Endothelial cell of umbilical vein (primary cell): ENCODE measurements around the gene DND1. TPM values are rescaled to one million over a fixed set of nuclear protein-coding genes. Genes with fewer than 3 reads are reported as not detected.

Experiments
- BruUV-seq: library from RNA; stranded (reverse); fragments of 400-500 nt; replicated peaks from 2 replicates; lab custom pipeline; 2021; lab: Mats Ljungman, UMichigan
- CTCF ChIA-PET: fragments of 300-600, 350-600 bp; sonication (Branson Sonifier 250); formaldehyde crosslinking; loops from one replicate; lab custom pipeline; 2021; ENCODE audit warnings: antibody characterized with exemption, inconsistent platforms; lab: Charles Lee
- POLR2A ChIA-PET: fragments of 300-600, 350-600 bp; sonication (Branson Sonifier 250); formaldehyde crosslinking; loops from one replicate; lab custom pipeline; 2021; ENCODE audit warnings: antibody characterized with exemption, inconsistent platforms; lab: Charles Lee
- DNase-seq: peaks from one replicate; pipeline ENCODE4 v3.0.0-alpha.2; 2011; ENCODE audit warnings: low read depth, low spot score
- FAIRE-seq: peaks from 2 replicates; lab custom pipeline; 2011; peaks lifted over from hg19 to GRCh38; lab: Jason Lieb, UNC
- H2AFZ ChIP-seq: 2 replicates; pipeline ENCODE4 v1.6.0; 2012; ENCODE audit warnings: low read depth, low read length, control low read depth, inconsistent platforms
- H3K27ac ChIP-seq: 2 replicates; pipeline ENCODE4 v1.5.1; 2011; ENCODE audit warnings: low read depth, mild to moderate bottlenecking, control low read depth, low read length, moderate library complexity; ENCODE audit not compliant: insufficient read depth
- H3K27me3 ChIP-seq, 2 experiments: 2 replicates each; pipeline versions ENCODE4 v1.6.0 to v1.6.1; 2011; ENCODE audit warnings: low read length in 2 of 2, mixed read lengths in 1 of 2; ENCODE audit not compliant: control insufficient read depth in 2 of 2, insufficient read depth in 2 of 2
- H3K36me3 ChIP-seq, 2 experiments: 2 replicates in 1 of 2; 3 replicates in 1 of 2; pipeline ENCODE4 v1.5.1; 2011; ENCODE audit warnings: low read length in 2 of 2, mild to moderate bottlenecking in 1 of 2, moderate library complexity in 1 of 2; ENCODE audit not compliant: control insufficient read depth in 2 of 2, insufficient read depth in 2 of 2; ENCODE audit errors: extremely low read depth in 1 of 2
- H3K4me1 ChIP-seq: 3 replicates; pipeline ENCODE4 v1.5.1; 2011; ENCODE audit warnings: mild to moderate bottlenecking, low read length; ENCODE audit not compliant: control insufficient read depth, insufficient read depth; ENCODE audit errors: extremely low read depth
- H3K4me2 ChIP-seq: 2 replicates; pipeline ENCODE4 v1.6.1; 2011; ENCODE audit warnings: low read length, control low read depth, mixed read lengths; ENCODE audit not compliant: insufficient read depth
- H3K4me3 ChIP-seq, 3 experiments: fragments of 200-600 bp in 1 of 3; sonication (generic), shearing (Covaris generic) in 1 of 3; replicated peaks in 1 of 3; 2 replicates each; pipeline ENCODE4 v1.5.1; 2011 to 2016; ENCODE audit warnings: control low read depth in 3 of 3, low read length in 3 of 3, mild to moderate bottlenecking in 2 of 3, inconsistent platforms in 1 of 3, low read depth in 1 of 3, moderate library complexity in 1 of 3; ENCODE audit not compliant: insufficient read depth in 1 of 3
- H3K79me2 ChIP-seq: 2 replicates; pipeline ENCODE4 v1.6.0; 2012; ENCODE audit warnings: low read length, inconsistent platforms; ENCODE audit not compliant: control insufficient read depth, insufficient read depth
- H3K9ac ChIP-seq: replicated peaks from 2 replicates; pipeline ENCODE3; 2011; ENCODE audit warnings: low read length, control low read depth; ENCODE audit not compliant: insufficient read depth; ENCODE audit errors: extremely low read depth
- H3K9me1 ChIP-seq: replicated peaks from 3 replicates; pipeline ENCODE4 v1.6.0; 2011; ENCODE audit warnings: mild to moderate bottlenecking, low read length; ENCODE audit not compliant: control insufficient read depth, insufficient read depth; ENCODE audit errors: extremely low read depth
- H3K9me3 ChIP-seq: replicated peaks from 2 replicates; pipeline ENCODE4 v1.5.1; 2012; ENCODE audit warnings: low read length, inconsistent platforms; ENCODE audit not compliant: control insufficient read depth, insufficient read depth
- H4K20me1 ChIP-seq: replicated peaks from 2 replicates; pipeline ENCODE3; 2011; ENCODE audit warnings: mild to moderate bottlenecking, low read length; ENCODE audit not compliant: control insufficient read depth, insufficient read depth; ENCODE audit errors: extremely low read depth
- EZH2 ChIP-seq: IDR thresholded peaks from 2 replicates; pipeline ENCODE4 v1.6.1; 2012; ENCODE audit warnings: borderline replicate concordance, low read depth, mild to moderate bottlenecking, moderate library complexity, low read length, inconsistent platforms; ENCODE audit not compliant: severe bottlenecking
- FOS ChIP-seq: IDR thresholded peaks from 2 replicates; pipeline ENCODE4 v1.6.1; 2011; ENCODE audit warnings: mild to moderate bottlenecking, low read length, moderate library complexity, borderline replicate concordance; ENCODE audit not compliant: insufficient read depth
- GATA2 ChIP-seq: IDR thresholded peaks from 2 replicates; pipeline ENCODE4 v1.7.0; 2011; ENCODE audit warnings: low read depth, mild to moderate bottlenecking, moderate library complexity, mixed read lengths, low read length; ENCODE audit not compliant: insufficient read length, insufficient read depth
- JUN ChIP-seq: IDR thresholded peaks from 2 replicates; pipeline ENCODE4 v1.6.1; 2011; ENCODE audit warnings: borderline replicate concordance, low read depth; ENCODE audit not compliant: insufficient read length, insufficient read depth
- MYC ChIP-seq: IDR thresholded peaks from one replicate; pipeline ENCODE4 v1.6.1; 2011; ENCODE audit warnings: mild to moderate bottlenecking, low read depth, low read length
- POLR2A ChIP-seq: IDR thresholded peaks from 2 replicates; pipeline ENCODE4 v1.6.1; 2012; ENCODE audit warnings: low read depth, mild to moderate bottlenecking, control low read depth, low read length
- POLR2AphosphoS5 ChIP-seq: IDR thresholded peaks from 2 replicates; pipeline ENCODE4 v1.6.1; 2012; ENCODE audit warnings: low read depth, mild to moderate bottlenecking, control low read depth, low read length, moderate library complexity; ENCODE audit not compliant: insufficient read depth
- dilution Hi-C: fragments of 300-500 bp; cut with MboI; formaldehyde crosslinking; loops from one replicate; pipeline ENCODE4 v1.15.0; 2019; ENCODE audit warnings: low sequenced_read_pairs; ENCODE audit not compliant: extremely low pct_ligation_motif_present
- intact Hi-C: fragments of 100-400 bp; cut with micrococcal nuclease; formaldehyde crosslinking; loops from one replicate; pipeline ENCODE4 v1.10.0; 2022
- microRNA-seq: library from miRNA; unstranded; fragments of <30 nt; microRNA quantifications from one replicate; pipeline ENCODE4 v1.2.0, GENCODE V29; 2021; ENCODE audit warnings: borderline number of aligned reads, borderline replicate concordance
- polyA plus RNA-seq, 4 experiments: library from polyadenylated mRNA; depleted of rRNA in 3 of 4; stranded (reverse) in 3 of 4; unstranded in 1 of 4; fragments of >200 nt; gene quantifications; 2 replicates each; pipeline versions ENCODE4 v1.2.1 to v1.2.3, GENCODE V29; 2011 to 2012; ENCODE audit warnings: missing spikeins in 1 of 4
- small RNA-seq: library from RNA; depleted of rRNA; stranded (forward); fragments of <200 nt; gene quantifications from one replicate; pipeline ENCODE3, GENCODE V24; 2012; ENCODE audit warnings: low replicate concordance, low read depth; ENCODE audit not compliant: insufficient read depth, insufficient read length
- total RNA-seq: library from RNA; stranded (reverse); gene quantifications from 2 replicates; pipeline ENCODE4 v1.2.3, GENCODE V29; 2021
- TF ChIP-seq, protein P1 (sequence below): IDR thresholded peaks from 2 replicates; pipeline ENCODE4 v1.6.1; 2011; ENCODE audit not compliant: insufficient read depth, insufficient read length

DND1 gene
- total and polyA plus RNA-seq, 2 donors (not counting 3 experiments of a cell fraction or from before 2014, with no cell fraction given): 1.1 to 1.2 TPM

DNA sequence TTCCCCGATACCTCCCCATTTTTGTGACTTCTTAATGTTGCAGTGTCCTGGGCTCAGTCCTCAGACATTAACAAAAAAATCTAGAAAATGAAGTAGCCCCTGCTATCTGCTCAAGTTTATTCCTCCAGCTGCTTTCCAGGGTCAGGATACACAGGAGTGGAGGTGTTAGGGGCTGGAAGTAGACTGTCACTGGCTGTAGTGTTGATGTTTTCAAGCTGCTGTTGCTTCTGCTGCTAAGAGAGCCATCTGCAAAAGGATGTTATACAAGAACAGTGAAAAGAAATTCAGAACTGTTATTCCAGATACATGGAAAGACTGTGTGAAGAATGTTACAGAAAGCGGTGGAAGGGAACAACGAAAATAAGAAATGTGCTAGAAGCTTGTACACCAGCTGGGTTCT is 51.1 kb downstream of the DND1 start:
- ChIA-PET CTCF (no interaction called here), POLR2A (no interaction called here)
- no peaks in the 10 kb centered on the region for H3K36me3 ChIP-seq
- intact Hi-C loops (no loop called here), dilution Hi-C loops (no loop called here)
- H3K27ac ChIP-seq: no peak overlapping the region
- FAIRE-seq: no peak
- no peaks in the 10 kb centered on the region for H3K79me2 ChIP-seq
- no peak overlapping the region for H3K4me3 ChIP-seq
- BruUV-seq: no TSS peak
- no peaks in the 10 kb centered on the region for H3K9me3 ChIP-seq
- H2AFZ ChIP-seq: no peak overlapping the region
- H3K4me2 ChIP-seq: no peak overlapping the region
- no peak for DNase-seq
- no peak overlapping the region for H3K9ac ChIP-seq
- H4K20me1 ChIP-seq: no peaks in the 10 kb centered on the region
- TF ChIP-seq FOS: no peak
- no peak for TF ChIP-seq POLR2A
- no peak for TF ChIP-seq MYC
- TF ChIP-seq EZH2: no peak
- TF ChIP-seq, protein P1, sequence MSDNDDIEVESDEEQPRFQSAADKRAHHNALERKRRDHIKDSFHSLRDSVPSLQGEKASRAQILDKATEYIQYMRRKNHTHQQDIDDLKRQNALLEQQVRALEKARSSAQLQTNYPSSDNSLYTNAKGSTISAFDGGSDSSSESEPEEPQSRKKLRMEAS: no peak
- TF ChIP-seq GATA2: no peak
- TF ChIP-seq POLR2AphosphoS5: no peak
- no peak for TF ChIP-seq JUN
- peaks cover 9 to 12% of the 10 kb centered on the region in 2 experiments for H3K27me3 ChIP-seq
- no peaks in the 10 kb centered on the region for H3K9me1 ChIP-seq
- no peaks in the 10 kb centered on the region for H3K4me1 ChIP-seq

Small RNA genes lying within 50 kb of the gene (microRNA-seq; reads per million reads assigned to microRNA genes)
- not detected for gene MIR3655

Small RNA genes lying within 50 kb of the gene (small RNA-seq; reads per million reads assigned to genes)
- gene VTRNA1-1 (3.9 reads per million, percentile 28 among the genes with 10 or more reads in this experiment), gene VTRNA1-2 (8.3 reads per million, percentile 55 among the genes with 10 or more reads in this experiment)

Other genes with a start within 250 kb of the DND1 start
- 7.6 and 8.8 TPM in 2 replicates for gene EIF4EBP3, start 125.9 kb downstream of the DND1 start, total RNA-seq
- gene EIF4EBP3, start 125.9 kb downstream of the DND1 start, polyA plus RNA-seq: 3.7 and 6.5 TPM in 2 replicates
- 19.7 and 29.7 TPM in 2 replicates for gene SRA1, start 116.1 kb downstream of the DND1 start, total RNA-seq
- gene SRA1, start 116.1 kb downstream of the DND1 start, polyA plus RNA-seq: 17.6 and 20.3 TPM in 2 replicates
- 12.1 and 13.3 TPM in 2 replicates for gene APBB3, start 109.0 kb downstream of the DND1 start, total RNA-seq
- 22.8 and 24.5 TPM in 2 replicates for gene APBB3, start 109.0 kb downstream of the DND1 start, polyA plus RNA-seq
- 60.9 and 65.6 TPM in 2 replicates for gene SLC35A4, start 108.7 kb downstream of the DND1 start, total RNA-seq
- gene SLC35A4, start 108.7 kb downstream of the DND1 start, polyA plus RNA-seq: 112 and 118 TPM in 2 replicates
- gene CD14, start 40.4 kb downstream of the DND1 start, total RNA-seq: 0.33 TPM in 1 of 2 replicates, not detected in the other
- 3.7 and 5.1 TPM in 2 replicates for gene CD14, start 40.4 kb downstream of the DND1 start, polyA plus RNA-seq
- gene TMCO6, start 34.1 kb downstream of the DND1 start, total RNA-seq: 14.2 and 23.7 TPM in 2 replicates
- gene TMCO6, start 34.1 kb downstream of the DND1 start, polyA plus RNA-seq: 22.0 and 23.2 TPM in 2 replicates
- 56.1 and 63.4 TPM in 2 replicates for gene NDUFA2, start 25.9 kb downstream of the DND1 start, total RNA-seq
- 130 and 131 TPM in 2 replicates for gene NDUFA2, start 25.9 kb downstream of the DND1 start, polyA plus RNA-seq
- gene IK, start 25.7 kb downstream of the DND1 start, total RNA-seq: 78.9 and 90.4 TPM in 2 replicates
- gene IK, start 25.7 kb downstream of the DND1 start, polyA plus RNA-seq: 43.4 and 64.0 TPM in 2 replicates
- gene WDR55, start 8.7 kb downstream of the DND1 start, total RNA-seq: 24.0 and 25.3 TPM in 2 replicates
- 17.5 and 17.8 TPM in 2 replicates for gene WDR55, start 8.7 kb downstream of the DND1 start, polyA plus RNA-seq
- gene HARS1, start 17.8 kb upstream of the DND1 start, total RNA-seq: 104 and 105 TPM in 2 replicates
- gene HARS1, start 17.8 kb upstream of the DND1 start, polyA plus RNA-seq: 56.0 and 65.2 TPM in 2 replicates
- gene HARS2, start 17.9 kb upstream of the DND1 start, total RNA-seq: 29.6 and 31.7 TPM in 2 replicates
- gene HARS2, start 17.9 kb upstream of the DND1 start, polyA plus RNA-seq: 19.9 and 23.6 TPM in 2 replicates
- 49.0 and 49.4 TPM in 2 replicates for gene ZMAT2, start 26.9 kb upstream of the DND1 start, total RNA-seq
- gene ZMAT2, start 26.9 kb upstream of the DND1 start, polyA plus RNA-seq: 45.8 and 58.0 TPM in 2 replicates
- not detected in 2 replicates for gene PCDHA1, start 112.6 kb upstream of the DND1 start, total RNA-seq
- 0.03 and 0.04 TPM in 2 replicates for gene PCDHA1, start 112.6 kb upstream of the DND1 start, polyA plus RNA-seq
- not detected in 2 replicates for gene PCDHA2, start 121.3 kb upstream of the DND1 start, total RNA-seq
- gene PCDHA2, start 121.3 kb upstream of the DND1 start, polyA plus RNA-seq: 0.02 TPM in 1 of 2 replicates, not detected in the other
- gene PCDHA3, start 127.5 kb upstream of the DND1 start, total RNA-seq: 0.09 TPM in 1 of 2 replicates, not detected in the other
- 0.07 and 0.08 TPM in 2 replicates for gene PCDHA3, start 127.5 kb upstream of the DND1 start, polyA plus RNA-seq
- 0.04 and 0.14 TPM in 2 replicates for gene PCDHA4, start 133.5 kb upstream of the DND1 start, total RNA-seq
- gene PCDHA4, start 133.5 kb upstream of the DND1 start, polyA plus RNA-seq: 0.14 and 0.26 TPM in 2 replicates
- not detected in 2 replicates for gene PCDHA5, start 148.0 kb upstream of the DND1 start, total RNA-seq
- gene PCDHA5, start 148.0 kb upstream of the DND1 start, polyA plus RNA-seq: not detected in 2 replicates
- gene PCDHA6, start 154.4 kb upstream of the DND1 start, total RNA-seq: 0.18 TPM in 1 of 2 replicates, not detected in the other
- gene PCDHA6, start 154.4 kb upstream of the DND1 start, polyA plus RNA-seq: 0.04 and 0.08 TPM in 2 replicates
- 0.14 TPM in 1 of 2 replicates, not detected in the other for gene PCDHA7, start 160.7 kb upstream of the DND1 start, total RNA-seq
- gene PCDHA7, start 160.7 kb upstream of the DND1 start, polyA plus RNA-seq: 0.07 and 0.30 TPM in 2 replicates
- not detected in 2 replicates for gene PCDHA8, start 167.6 kb upstream of the DND1 start, total RNA-seq
- gene PCDHA8, start 167.6 kb upstream of the DND1 start, polyA plus RNA-seq: not detected in 2 replicates
- gene PCDHA9, start 174.8 kb upstream of the DND1 start, total RNA-seq: not detected in 2 replicates
- 0.03 TPM in 1 of 2 replicates, not detected in the other for gene PCDHA9, start 174.8 kb upstream of the DND1 start, polyA plus RNA-seq
- gene PCDHA10, start 182.3 kb upstream of the DND1 start, total RNA-seq: 0.07 and 0.18 TPM in 2 replicates
- gene PCDHA10, start 182.3 kb upstream of the DND1 start, polyA plus RNA-seq: 0.11 and 0.13 TPM in 2 replicates
- gene PCDHA11, start 195.4 kb upstream of the DND1 start, total RNA-seq: 0.12 TPM in 1 of 2 replicates, not detected in the other
- 0.03 TPM in 1 of 2 replicates, not detected in the other for gene PCDHA11, start 195.4 kb upstream of the DND1 start, polyA plus RNA-seq
- not detected in 2 replicates for gene PCDHA12, start 201.7 kb upstream of the DND1 start, total RNA-seq
- 0.03 TPM in 1 of 2 replicates, not detected in the other for gene PCDHA12, start 201.7 kb upstream of the DND1 start, polyA plus RNA-seq
- gene PCDHA13, start 208.5 kb upstream of the DND1 start, total RNA-seq: not detected in 2 replicates
- not detected in 2 replicates for gene PCDHA13, start 208.5 kb upstream of the DND1 start, polyA plus RNA-seq